ENCODE results near the gene SPSB1.

GRCh38 chr1:9297831-9298230, 5.1 kb downstream of the SPSB1 start:
- TF ChIP-seq CTCF (IDR thresholded peaks at IDR 0.05) (no peak), POLR2AphosphoS5 (IDR thresholded peaks at IDR 0.05) (no peak), POLR2A (IDR thresholded peaks at IDR 0.05) (no peak), EP300 (IDR thresholded peaks at IDR 0.05; ENCODE audit: low read depth) (no peak)
